ENCODE measurements around the gene RASGRF2. TPM values are rescaled to one million over a fixed set of nuclear protein-coding genes. Genes with fewer than 3 reads are reported as not detected.

RASGRF2 gene
- total and polyA plus RNA-seq, 9 of the 15 experiments (the other 6 are each of a cell fraction or from before 2014, with no cell fraction given) = 0.01 to 0.22 (median 0.08) TPM; not detected in 2

DNA sequence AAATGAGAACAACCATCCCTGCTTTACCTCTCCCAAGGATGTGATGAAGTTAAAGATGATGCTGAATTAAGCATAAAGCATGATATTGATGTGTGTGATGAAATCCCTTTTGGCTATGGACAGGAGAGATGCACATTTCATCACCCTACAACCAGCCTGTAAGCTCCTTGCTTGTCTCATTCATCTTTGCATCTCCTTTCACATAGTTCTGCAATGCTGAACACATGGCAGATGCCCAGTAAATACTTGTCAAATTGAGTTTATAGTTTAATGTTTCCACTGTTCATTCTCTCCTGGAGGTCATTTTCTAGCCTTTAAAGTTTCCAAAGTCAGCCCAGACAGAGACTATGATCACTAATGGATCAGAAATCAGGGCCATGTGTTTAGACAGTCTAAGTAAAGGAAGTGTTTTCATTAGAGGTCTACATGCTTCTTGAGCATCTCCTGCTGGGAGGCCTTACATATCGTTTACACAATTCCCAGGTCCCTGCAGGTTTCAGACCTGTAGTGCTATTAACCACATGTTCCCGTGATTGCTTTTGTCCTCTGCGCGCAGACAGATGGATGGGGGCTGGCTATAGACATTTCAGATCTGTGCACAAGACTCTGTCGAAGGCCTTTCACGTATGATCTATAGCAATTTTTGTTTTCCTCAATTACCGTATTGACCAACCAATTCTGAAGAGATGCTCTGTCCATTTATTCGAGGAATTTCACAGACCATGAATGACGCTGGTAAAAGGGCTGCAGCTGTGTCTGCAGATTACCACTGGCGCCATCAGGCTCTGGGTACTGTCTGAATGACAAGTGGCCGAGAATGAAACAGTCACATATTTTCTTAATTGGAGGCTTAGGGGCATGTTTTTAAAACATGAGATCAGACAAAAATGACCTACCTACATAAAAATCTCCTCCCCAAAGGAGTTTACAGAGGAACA, 223.9 kb downstream of the RASGRF2 start:
- H3K4me2 ChIP-seq (ENCODE audit: insufficient read depth, low read length) = no peak overlapping the region
- no peak overlapping the region for H3K4me3 ChIP-seq
- in situ Hi-C loops (cut with MboI) (loop anchor here (25.0 kb wide), 1 partner anchor 1072 kb away; no protein-coding TSS in a partner anchor), intact Hi-C loops (cut with micrococcal nuclease) (no loop called here)
- no peaks in the 10 kb centered on the region for H3K79me2 ChIP-seq (ENCODE audit: control insufficient read depth, insufficient read depth, low read length)
- no peak overlapping the region for H3K9ac ChIP-seq (ENCODE audit: insufficient read depth in 1 of 2, low read depth in 2 of 2, low read length in 2 of 2)
- TF ChIP-seq POLR2AphosphoS5 (IDR thresholded peaks at IDR 0.05; ENCODE audit: control insufficient read depth, insufficient read depth, low read depth, low read length) (no peak), THRAP3 (IDR thresholded peaks at IDR 0.05; ENCODE audit: borderline replicate concordance) (no peak)
- no peak overlapping the region for H2AFZ ChIP-seq (ENCODE audit: low read depth, low read length)
- POLR2A ChIA-PET = no interaction called here
- no peaks in the 10 kb centered on the region for H3K9me1 ChIP-seq (ENCODE audit: control insufficient read depth, insufficient read depth, low read length)
- H3K27me3 ChIP-seq (ENCODE audit: control insufficient read depth in 2 of 2, insufficient read depth in 2 of 2, low read length in 2 of 2) = peaks cover 26 to 54% of the 10 kb centered on the region in 2 experiments
- FAIRE-seq (no peak), ATAC-seq (no peak), DNase-seq (ENCODE audit: extremely low read depth in 1 of 4, low spot score in 3 of 4) (no peak)
- H3K36me3 ChIP-seq (ENCODE audit: control insufficient read depth, insufficient read depth, low read length) = no peaks in the 10 kb centered on the region
- no peak overlapping the region for H3K27ac ChIP-seq (ENCODE audit: extremely low read depth, low read depth, low read length)
- no TSS peak for BruUV-seq (replicated peaks)
- no peaks in the 10 kb centered on the region for H3K9me3 ChIP-seq (replicated peaks; ENCODE audit: control insufficient read depth, insufficient read depth, low read depth, low read length)
- H3K4me1 ChIP-seq (replicated peaks in 1 of 2; ENCODE audit: control insufficient read depth in 2 of 2, insufficient read depth in 2 of 2, low read length in 2 of 2) = no peaks in the 10 kb centered on the region
- 2% methylated on average over 11 of the region's 11 CpGs for WGBS (ENCODE audit: insufficient coverage, low coverage, missing lambda C conversion rate)
- H4K20me1 ChIP-seq (replicated peaks; ENCODE audit: control insufficient read depth, insufficient read depth, low read length) = no peaks in the 10 kb centered on the region; the same call in 1 of the 2 replicates
- CTCF ChIA-PET (ENCODE audit: low intra/inter-chr PET ratio) = no interaction called here

DNA sequence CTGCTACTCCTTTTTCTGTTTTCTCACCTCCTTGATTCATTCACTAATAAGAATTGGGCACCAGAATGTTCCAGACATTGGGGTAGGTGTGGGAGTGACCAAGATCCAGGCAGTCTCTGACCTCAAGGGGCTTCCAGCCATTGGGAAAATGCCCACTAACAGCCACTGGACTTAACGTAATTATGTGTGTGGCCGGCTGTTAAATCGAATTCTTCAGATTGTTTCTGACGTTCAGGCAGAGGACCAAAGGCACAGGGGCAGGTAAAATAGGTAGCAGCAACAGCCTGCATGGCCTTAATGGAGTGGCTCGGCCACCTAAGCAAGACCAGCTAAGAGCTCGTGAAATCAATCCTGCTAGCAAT, 224.6 kb downstream of the RASGRF2 start:
- FAIRE-seq = no peak
- intact Hi-C loops (cut with micrococcal nuclease) = no loop called here
- DNase-seq (ENCODE audit: extremely low read depth in 1 of 4, low spot score in 3 of 4) = no peak
- no peaks in the 10 kb centered on the region for H3K9me3 ChIP-seq (replicated peaks; ENCODE audit: control insufficient read depth, insufficient read depth, low read depth, low read length)
- peaks cover 28 to 59% of the 10 kb centered on the region in 2 experiments for H3K27me3 ChIP-seq (ENCODE audit: control insufficient read depth in 2 of 2, insufficient read depth in 2 of 2, low read length in 2 of 2)
- H3K4me2 ChIP-seq (ENCODE audit: insufficient read depth, low read length) = no peak overlapping the region
- no peaks in the 10 kb centered on the region for H3K4me1 ChIP-seq (replicated peaks in 1 of 2; ENCODE audit: control insufficient read depth in 2 of 2, insufficient read depth in 2 of 2, low read length in 2 of 2)
- H3K36me3 ChIP-seq (ENCODE audit: control insufficient read depth, insufficient read depth, low read length) = no peaks in the 10 kb centered on the region
- no peak overlapping the region for H3K27ac ChIP-seq (ENCODE audit: extremely low read depth, low read depth, low read length)
- H4K20me1 ChIP-seq (replicated peaks; ENCODE audit: control insufficient read depth, insufficient read depth, low read length) = no peaks in the 10 kb centered on the region; the same call in 1 of the 2 replicates
- no peak overlapping the region for H3K4me3 ChIP-seq
- ATAC-seq = no peak
- no peaks in the 10 kb centered on the region for H3K9me1 ChIP-seq (ENCODE audit: control insufficient read depth, insufficient read depth, low read length)
- in situ Hi-C loops (cut with MboI) = loop anchor here (25.0 kb wide), 1 partner anchor 1072 kb away; no protein-coding TSS in a partner anchor
- TF ChIP-seq MECOM (CRISPR knock-in tag; IDR thresholded peaks at IDR 0.05) (no peak), KLF10 (CRISPR knock-in tag; IDR thresholded peaks at IDR 0.05) (no peak), NR2C2 (CRISPR knock-in tag; IDR thresholded peaks at IDR 0.05) (no peak), NR2C2 (tag; IDR thresholded peaks at IDR 0.05) (no peak), KDM5B (IDR thresholded peaks at IDR 0.05; ENCODE audit: insufficient replicate concordance, low read depth, low read length) (no peak), TAF9B (IDR thresholded peaks at IDR 0.05; ENCODE audit: partially characterized antibody) (no peak), ZFP1 (CRISPR knock-in tag; IDR thresholded peaks at IDR 0.05) (no peak), MYNN (IDR thresholded peaks at IDR 0.05) (no peak), MYNN (CRISPR knock-in tag; IDR thresholded peaks at IDR 0.05) (no peak), POLR3A (IDR thresholded peaks at IDR 0.05; ENCODE audit: borderline replicate concordance, extremely low read depth, insufficient read depth, insufficient read length) (no peak)
- ChIA-PET POLR2A (interaction anchor here (0.7 kb wide), 1 partner anchor 52 kb away, joined by 3 read pairs; no protein-coding TSS in a partner anchor), CTCF (ENCODE audit: low intra/inter-chr PET ratio) (no interaction called here)
- H3K79me2 ChIP-seq (ENCODE audit: control insufficient read depth, insufficient read depth, low read length) = no peaks in the 10 kb centered on the region
- BruUV-seq (replicated peaks) = no TSS peak
- H2AFZ ChIP-seq (ENCODE audit: low read depth, low read length) = no peak overlapping the region
- 0% methylated on average over 6 of the region's 6 CpGs for WGBS (ENCODE audit: insufficient coverage, low coverage, missing lambda C conversion rate)
- H3K9ac ChIP-seq (ENCODE audit: insufficient read depth in 1 of 2, low read depth in 2 of 2, low read length in 2 of 2) = no peak overlapping the region

Measured in K562 (cell line).